K562 (cell line): ENCODE data around the gene ZNF124. TPM values are rescaled to one million over a fixed set of nuclear protein-coding genes. Genes with fewer than 3 reads are reported as not detected.

Experiments used
- ETV1 ChIP-seq: fragments of 450-650 bp; conservative IDR thresholded peaks from 2 replicates; pipeline ENCODE4 v1.6.1; 2016; ENCODE audit warnings: missing genetic modification characterization, control low read depth, low read depth, missing compliant biosample characterization
- HEY1 ChIP-seq: fragments of 250-450 bp; sonication (Bioruptor Pico); IDR thresholded peaks from 2 replicates; pipeline ENCODE4 v1.5.0; 2020; ENCODE audit warnings: mild to moderate bottlenecking, moderate library complexity, borderline replicate concordance
- L3MBTL2 ChIP-seq: fragments of 450-650 bp; IDR thresholded peaks from 2 replicates; pipeline ENCODE4 v1.6.1; 2016; ENCODE audit warnings: mild to moderate bottlenecking, moderate library complexity
- MEIS2 ChIP-seq: fragments of 450-650 bp; IDR thresholded peaks from 2 replicates; pipeline ENCODE4 v1.6.1; 2014; ENCODE audit warnings: mild to moderate bottlenecking; ENCODE audit not compliant: partially characterized antibody
- PCBP2 ChIP-seq: fragments of 200-400 bp; formaldehyde crosslinking; IDR thresholded peaks from 2 replicates; pipeline ENCODE4 v1.6.1; 2018; ENCODE audit warnings: low read length, low read depth, mild to moderate bottlenecking, moderate library complexity; ENCODE audit not compliant: poor library complexity, severe bottlenecking
- PRPF4 ChIP-seq: fragments of 200-400 bp; formaldehyde crosslinking; IDR thresholded peaks from one replicate; pipeline ENCODE4 v1.6.1; 2017; ENCODE audit warnings: low read length, low read depth, mild to moderate bottlenecking; ENCODE audit not compliant: insufficient read depth, poor library complexity, severe bottlenecking
- TCF7 ChIP-seq: sonication (generic); IDR thresholded peaks from 2 replicates; pipeline ENCODE4 v1.6.1; 2016; ENCODE audit warnings: antibody characterized with exemption, borderline replicate concordance
- ZNF197 ChIP-seq: fragments of 200-800 bp; sonication (Bioruptor generic); IDR thresholded peaks from 2 replicates; pipeline ENCODE4 v1.6.1; 2016; ENCODE audit warnings: low read depth, missing genetic modification characterization, missing compliant biosample characterization
- ZNF583 ChIP-seq: fragments of 250-450 bp; sonication (Bioruptor Pico); IDR thresholded peaks from 2 replicates; pipeline ENCODE4 v1.4.0; 2020
- ZNF707 ChIP-seq: fragments of 250-450 bp; sonication (Bioruptor Pico); conservative IDR thresholded peaks from 2 replicates; pipeline ENCODE4 v1.8.0; 2022; ENCODE audit warnings: inconsistent platforms, mild to moderate bottlenecking, moderate library complexity
- polyA plus RNA-seq, 8 experiments: library from polyadenylated mRNA; depleted of rRNA in 4 of 8; stranded (reverse) in 5 of 8; unstranded in 3 of 8; fragments of >200 nt; fragmentation: Nextera tagmentation in 2 of 8; fragmentation: Illumina TruSeq in 1 of 8; extraction: Ambion mirVana in 2 of 8; extraction: Trizol in 1 of 8; gene quantifications; 2 replicates each; pipeline versions ENCODE4 v1.2.1 to v1.2.3, GENCODE V29; 2011 to 2014; ENCODE audit warnings: inconsistent platforms in 1 of 8, missing spikeins in 1 of 8
- total RNA-seq, 7 experiments: library from RNA; depleted of rRNA in 6 of 7; stranded (reverse); fragments of >200 nt in 6 of 7; fragmentation: Illumina TruSeq in 2 of 7; extraction: Trizol in 2 of 7; gene quantifications; 2 replicates each; pipeline versions ENCODE4 v1.2.1 to v1.2.3, GENCODE V29; 2011 to 2021; ENCODE audit warnings: low replicate concordance in 1 of 7
- TF ChIP-seq, protein P1 (sequence below): fragments of 450-650 bp; IDR thresholded peaks from 2 replicates; pipeline ENCODE4 v1.6.1; 2017; ENCODE audit warnings: antibody characterized with exemption, mild to moderate bottlenecking
- TF ChIP-seq, protein P2 (sequence below): fragments of 450-650 bp; formaldehyde crosslinking; conservative IDR thresholded peaks from 2 replicates; pipeline ENCODE4 v1.4.0; 2022; ENCODE audit warnings: mild to moderate bottlenecking, missing genetic modification characterization
- TF ChIP-seq, protein P3 (sequence below): fragments of 450-650 bp; IDR thresholded peaks from 2 replicates; pipeline ENCODE4 v1.6.1; 2016

Gene ZNF124
- total and polyA plus RNA-seq, 9 of the 15 experiments (the other 6 are each of a cell fraction or from before 2014, with no cell fraction given), result 7.6 to 71.5 (median 20.2) TPM

DNA sequence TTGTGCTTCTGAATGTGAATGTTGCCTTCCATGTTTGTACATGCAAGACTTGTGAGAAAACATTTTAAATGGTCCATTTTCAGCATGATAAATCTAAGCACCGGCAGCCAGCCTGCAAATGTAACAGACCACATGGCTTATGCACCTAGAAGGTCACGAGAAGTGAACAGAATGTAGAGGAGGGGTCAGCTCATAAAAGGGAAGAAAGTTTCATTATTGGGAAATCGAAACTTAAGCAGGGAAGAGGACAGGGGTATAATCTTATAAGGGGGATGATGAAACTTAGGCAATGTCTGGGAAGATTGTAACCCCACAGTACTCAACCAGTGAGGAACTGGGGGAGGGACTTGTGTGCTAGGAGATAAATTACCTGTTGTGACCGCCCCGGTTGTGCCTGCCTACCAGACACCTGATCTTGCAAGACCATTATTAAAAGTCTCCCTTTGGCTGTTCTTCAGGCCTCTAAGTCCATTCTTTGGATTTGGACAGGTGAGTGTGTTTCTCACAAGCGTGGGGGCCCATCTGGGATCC is 46.4 kb upstream of the ZNF124 start (continued):
- TF ChIP-seq, protein P1, sequence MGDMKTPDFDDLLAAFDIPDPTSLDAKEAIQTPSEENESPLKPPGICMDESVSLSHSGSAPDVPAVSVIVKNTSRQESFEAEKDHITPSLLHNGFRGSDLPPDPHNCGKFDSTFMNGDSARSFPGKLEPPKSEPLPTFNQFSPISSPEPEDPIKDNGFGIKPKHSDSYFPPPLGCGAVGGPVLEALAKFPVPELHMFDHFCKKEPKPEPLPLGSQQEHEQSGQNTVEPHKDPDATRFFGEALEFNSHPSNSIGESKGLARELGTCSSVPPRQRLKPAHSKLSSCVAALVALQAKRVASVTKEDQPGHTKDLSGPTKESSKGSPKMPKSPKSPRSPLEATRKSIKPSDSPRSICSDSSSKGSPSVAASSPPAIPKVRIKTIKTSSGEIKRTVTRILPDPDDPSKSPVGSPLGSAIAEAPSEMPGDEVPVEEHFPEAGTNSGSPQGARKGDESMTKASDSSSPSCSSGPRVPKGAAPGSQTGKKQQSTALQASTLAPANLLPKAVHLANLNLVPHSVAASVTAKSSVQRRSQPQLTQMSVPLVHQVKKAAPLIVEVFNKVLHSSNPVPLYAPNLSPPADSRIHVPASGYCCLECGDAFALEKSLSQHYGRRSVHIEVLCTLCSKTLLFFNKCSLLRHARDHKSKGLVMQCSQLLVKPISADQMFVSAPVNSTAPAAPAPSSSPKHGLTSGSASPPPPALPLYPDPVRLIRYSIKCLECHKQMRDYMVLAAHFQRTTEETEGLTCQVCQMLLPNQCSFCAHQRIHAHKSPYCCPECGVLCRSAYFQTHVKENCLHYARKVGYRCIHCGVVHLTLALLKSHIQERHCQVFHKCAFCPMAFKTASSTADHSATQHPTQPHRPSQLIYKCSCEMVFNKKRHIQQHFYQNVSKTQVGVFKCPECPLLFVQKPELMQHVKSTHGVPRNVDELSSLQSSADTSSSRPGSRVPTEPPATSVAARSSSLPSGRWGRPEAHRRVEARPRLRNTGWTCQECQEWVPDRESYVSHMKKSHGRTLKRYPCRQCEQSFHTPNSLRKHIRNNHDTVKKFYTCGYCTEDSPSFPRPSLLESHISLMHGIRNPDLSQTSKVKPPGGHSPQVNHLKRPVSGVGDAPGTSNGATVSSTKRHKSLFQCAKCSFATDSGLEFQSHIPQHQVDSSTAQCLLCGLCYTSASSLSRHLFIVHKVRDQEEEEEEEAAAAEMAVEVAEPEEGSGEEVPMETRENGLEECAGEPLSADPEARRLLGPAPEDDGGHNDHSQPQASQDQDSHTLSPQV, result no peak
- TF ChIP-seq PCBP2, result no peak
- no peak for TF ChIP-seq TCF7
- TF ChIP-seq, protein P2, sequence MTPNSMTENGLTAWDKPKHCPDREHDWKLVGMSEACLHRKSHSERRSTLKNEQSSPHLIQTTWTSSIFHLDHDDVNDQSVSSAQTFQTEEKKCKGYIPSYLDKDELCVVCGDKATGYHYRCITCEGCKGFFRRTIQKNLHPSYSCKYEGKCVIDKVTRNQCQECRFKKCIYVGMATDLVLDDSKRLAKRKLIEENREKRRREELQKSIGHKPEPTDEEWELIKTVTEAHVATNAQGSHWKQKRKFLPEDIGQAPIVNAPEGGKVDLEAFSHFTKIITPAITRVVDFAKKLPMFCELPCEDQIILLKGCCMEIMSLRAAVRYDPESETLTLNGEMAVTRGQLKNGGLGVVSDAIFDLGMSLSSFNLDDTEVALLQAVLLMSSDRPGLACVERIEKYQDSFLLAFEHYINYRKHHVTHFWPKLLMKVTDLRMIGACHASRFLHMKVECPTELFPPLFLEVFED (CRISPR knock-in tag), result no peak
- peak; percentile 29 for TF ChIP-seq L3MBTL2
- no peak for TF ChIP-seq HEY1
- no peak for TF ChIP-seq PRPF4
- TF ChIP-seq ZNF197 (CRISPR knock-in tag), result no peak
- TF ChIP-seq ZNF707 (CRISPR knock-in tag), result no peak
- TF ChIP-seq ZNF583 (CRISPR knock-in tag), result no peak
- TF ChIP-seq ETV1, result no peak
- peak; percentile 38 for TF ChIP-seq MEIS2
- TF ChIP-seq, protein P3, sequence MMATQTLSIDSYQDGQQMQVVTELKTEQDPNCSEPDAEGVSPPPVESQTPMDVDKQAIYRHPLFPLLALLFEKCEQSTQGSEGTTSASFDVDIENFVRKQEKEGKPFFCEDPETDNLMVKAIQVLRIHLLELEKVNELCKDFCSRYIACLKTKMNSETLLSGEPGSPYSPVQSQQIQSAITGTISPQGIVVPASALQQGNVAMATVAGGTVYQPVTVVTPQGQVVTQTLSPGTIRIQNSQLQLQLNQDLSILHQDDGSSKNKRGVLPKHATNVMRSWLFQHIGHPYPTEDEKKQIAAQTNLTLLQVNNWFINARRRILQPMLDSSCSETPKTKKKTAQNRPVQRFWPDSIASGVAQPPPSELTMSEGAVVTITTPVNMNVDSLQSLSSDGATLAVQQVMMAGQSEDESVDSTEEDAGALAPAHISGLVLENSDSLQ, result peak; percentile 68; the same call in 1 of the 2 replicates
- TF ChIP-seq, all 486 proteins: peak for 6
